MM.1S (cell line): ENCODE measurements around the gene ALDH1B1.

Experiments used
- DNase-seq: peaks from one replicate; pipeline ENCODE4 v3.0.0-alpha.2; 2015
- H2AFZ ChIP-seq: fragments of 300-600 bp; sonication (generic); 2 replicates; pipeline ENCODE4 v1.6.0; 2016; ENCODE audit warnings: antibody characterized with exemption, low read length
- H3F3A ChIP-seq: fragments of 300-600 bp; sonication (generic); 2 replicates; pipeline ENCODE4 v1.6.1; 2016; ENCODE audit warnings: mild to moderate bottlenecking, antibody characterized with exemption, low read length, moderate library complexity, mixed read lengths; ENCODE audit not compliant: insufficient read depth
- H3K27ac ChIP-seq: fragments of 300-600 bp; sonication (generic); 2 replicates; pipeline ENCODE4 v1.5.1; 2016; ENCODE audit warnings: mild to moderate bottlenecking, low read length
- H3K27me3 ChIP-seq: fragments of 300-600 bp; sonication (generic); replicated peaks from 2 replicates; pipeline ENCODE4 v1.6.0; 2016; ENCODE audit warnings: low read length; ENCODE audit not compliant: insufficient read depth
- H3K36me3 ChIP-seq: fragments of 300-600 bp; sonication (generic); replicated peaks from 2 replicates; pipeline ENCODE4 v1.6.1; 2016; ENCODE audit warnings: mild to moderate bottlenecking, low read length, mixed read lengths; ENCODE audit not compliant: insufficient read depth
- H3K4me1 ChIP-seq: fragments of 300-600 bp; sonication (generic); 2 replicates; pipeline ENCODE4 v1.6.1; 2016; ENCODE audit warnings: low read length, mixed read lengths
- H3K4me2 ChIP-seq: fragments of 300-600 bp; sonication (generic); 2 replicates; pipeline ENCODE4 v1.6.0; 2016; ENCODE audit warnings: low read depth, low read length
- H3K4me3 ChIP-seq: fragments of 300-600 bp; sonication (generic); 2 replicates; pipeline ENCODE4 v1.5.1; 2016; ENCODE audit warnings: low read length, mixed read lengths
- H3K79me2 ChIP-seq: fragments of 300-600 bp; sonication (generic); 2 replicates; pipeline ENCODE4 v1.6.1; 2016; ENCODE audit warnings: mixed run types, low read length, mixed read lengths
- H3K9ac ChIP-seq: fragments of 300-600 bp; sonication (generic); 2 replicates; pipeline ENCODE4 v1.6.1; 2016; ENCODE audit warnings: low read length, mixed read lengths
- H3K9me2 ChIP-seq: fragments of 300-600 bp; sonication (generic); replicated peaks from 2 replicates; pipeline ENCODE4 v1.6.1; 2016; ENCODE audit warnings: mild to moderate bottlenecking, low read length, mixed read lengths; ENCODE audit not compliant: insufficient read depth
- H3K9me3 ChIP-seq: fragments of 300-600 bp; sonication (generic); replicated peaks from 2 replicates; pipeline ENCODE4 v1.6.1; 2016; ENCODE audit warnings: mild to moderate bottlenecking, low read length, mixed read lengths; ENCODE audit not compliant: insufficient read depth
- H4K20me1 ChIP-seq: fragments of 300-600 bp; sonication (generic); 2 replicates; pipeline ENCODE4 v1.6.1; 2016; ENCODE audit warnings: mild to moderate bottlenecking, low read length, moderate library complexity, mixed read lengths; ENCODE audit not compliant: insufficient read depth
- EZH2 ChIP-seq: fragments of 300-600 bp; sonication (generic); optimal IDR thresholded peaks from 2 replicates; pipeline ENCODE3; 2017; ENCODE audit warnings: low read depth, mild to moderate bottlenecking, antibody characterized with exemption, low read length, mixed read lengths
- EZH2phosphoT487 ChIP-seq: fragments of 300-600 bp; sonication (generic); IDR thresholded peaks from 2 replicates; pipeline ENCODE4 v1.6.1; 2018; ENCODE audit warnings: antibody characterized with exemption, low read length
- TF ChIP-seq, protein P1 (sequence below): fragments of 300-600 bp; sonication (generic); IDR thresholded peaks from 2 replicates; pipeline ENCODE4 v1.5.1; 2016; ENCODE audit warnings: antibody characterized with exemption, low read length, mixed read lengths

The ALDH1B1 gene

DNA sequence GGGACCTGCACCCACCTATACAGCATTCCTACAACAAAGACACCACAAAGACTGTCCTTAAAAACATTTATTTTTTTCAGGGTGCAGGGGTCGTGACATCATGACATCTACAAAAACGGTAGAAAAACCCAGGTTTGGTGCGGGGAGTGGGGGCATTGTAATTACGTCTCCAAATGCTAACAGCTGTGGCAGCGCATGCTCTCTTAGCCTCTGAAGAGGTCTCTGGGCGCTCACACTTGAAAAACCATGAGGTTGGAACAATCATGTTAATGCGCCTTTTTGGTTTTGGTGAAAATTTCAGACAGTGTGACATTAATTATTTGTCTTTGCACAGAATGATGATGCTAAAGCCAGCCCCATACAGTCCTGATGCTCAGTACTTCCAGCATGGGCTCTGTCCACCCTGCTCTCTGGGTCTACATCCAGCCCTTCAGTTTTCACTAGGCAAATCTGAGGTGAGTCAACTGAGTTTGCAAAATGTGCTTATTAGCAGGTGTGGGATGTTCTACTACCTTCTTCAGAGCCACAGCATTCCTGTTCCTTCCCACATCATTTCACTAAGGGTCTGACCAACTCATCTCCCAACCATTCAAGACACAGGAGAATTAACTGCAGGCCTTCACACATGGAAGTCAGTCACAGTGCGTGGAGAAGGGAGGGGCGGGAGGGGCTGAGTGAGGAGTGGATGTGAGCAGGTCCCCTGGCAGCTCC lies 14.1 kb downstream of the ALDH1B1 start:
- Histone ChIP-seq H3K4me1 (no peaks in the 10 kb centered on the region), H3K27me3 (no peaks in the 10 kb centered on the region)
- no peak for DNase-seq

DNA sequence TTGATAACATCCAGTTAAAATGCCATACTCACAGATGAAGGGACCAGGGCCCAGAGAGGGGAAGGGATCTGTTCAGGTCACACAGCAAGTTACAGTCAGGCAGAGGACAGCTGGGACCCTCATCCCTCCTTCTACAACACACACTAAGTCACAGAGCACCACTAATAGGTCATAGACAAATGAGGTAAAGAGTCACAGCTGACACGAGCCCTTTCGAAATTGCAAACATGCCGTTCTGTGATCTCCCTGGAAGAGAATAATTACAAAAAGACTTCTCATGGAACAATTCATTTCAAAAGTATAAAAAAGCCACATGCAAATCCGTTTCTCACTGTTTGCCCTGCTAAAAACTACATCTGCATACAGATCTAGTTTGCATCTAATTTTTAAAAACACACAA lies 16.2 kb downstream of the ALDH1B1 start:
- Histone ChIP-seq H3K4me2 (no peak overlapping the region), H3K9ac (no peak overlapping the region), H3K9me3 (no peaks in the 10 kb centered on the region), H3K9me2 (no peaks in the 10 kb centered on the region), H3K4me1 (no peaks in the 10 kb centered on the region), H3F3A (no peaks in the 10 kb centered on the region), H2AFZ (no peak overlapping the region), H3K27me3 (no peaks in the 10 kb centered on the region), H3K27ac (no peak overlapping the region), H3K36me3 (no peaks in the 10 kb centered on the region), H4K20me1 (no peaks in the 10 kb centered on the region), H3K4me3 (no peak overlapping the region), H3K79me2 (no peaks in the 10 kb centered on the region)
- no peak for DNase-seq
- no peak for TF ChIP-seq EZH2
- TF ChIP-seq, protein P1, sequence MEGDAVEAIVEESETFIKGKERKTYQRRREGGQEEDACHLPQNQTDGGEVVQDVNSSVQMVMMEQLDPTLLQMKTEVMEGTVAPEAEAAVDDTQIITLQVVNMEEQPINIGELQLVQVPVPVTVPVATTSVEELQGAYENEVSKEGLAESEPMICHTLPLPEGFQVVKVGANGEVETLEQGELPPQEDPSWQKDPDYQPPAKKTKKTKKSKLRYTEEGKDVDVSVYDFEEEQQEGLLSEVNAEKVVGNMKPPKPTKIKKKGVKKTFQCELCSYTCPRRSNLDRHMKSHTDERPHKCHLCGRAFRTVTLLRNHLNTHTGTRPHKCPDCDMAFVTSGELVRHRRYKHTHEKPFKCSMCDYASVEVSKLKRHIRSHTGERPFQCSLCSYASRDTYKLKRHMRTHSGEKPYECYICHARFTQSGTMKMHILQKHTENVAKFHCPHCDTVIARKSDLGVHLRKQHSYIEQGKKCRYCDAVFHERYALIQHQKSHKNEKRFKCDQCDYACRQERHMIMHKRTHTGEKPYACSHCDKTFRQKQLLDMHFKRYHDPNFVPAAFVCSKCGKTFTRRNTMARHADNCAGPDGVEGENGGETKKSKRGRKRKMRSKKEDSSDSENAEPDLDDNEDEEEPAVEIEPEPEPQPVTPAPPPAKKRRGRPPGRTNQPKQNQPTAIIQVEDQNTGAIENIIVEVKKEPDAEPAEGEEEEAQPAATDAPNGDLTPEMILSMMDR: no peak
- no peak for TF ChIP-seq EZH2phosphoT487

More for the DNA sequence above, 14.1 kb downstream of the ALDH1B1 start:
- Histone ChIP-seq H3K4me2 (no peak overlapping the region), H4K20me1 (no peaks in the 10 kb centered on the region), H2AFZ (no peak overlapping the region), H3K79me2 (no peaks in the 10 kb centered on the region), H3K36me3 (no peaks in the 10 kb centered on the region), H3K9me2 (no peaks in the 10 kb centered on the region), H3K4me3 (no peak overlapping the region), H3K9me3 (no peaks in the 10 kb centered on the region), H3K9ac (no peak overlapping the region), H3F3A (no peaks in the 10 kb centered on the region), H3K27ac (no peak overlapping the region)
- TF ChIP-seq, protein P1: no peak
- TF ChIP-seq EZH2: no peak
- no peak for TF ChIP-seq EZH2phosphoT487

DNA sequence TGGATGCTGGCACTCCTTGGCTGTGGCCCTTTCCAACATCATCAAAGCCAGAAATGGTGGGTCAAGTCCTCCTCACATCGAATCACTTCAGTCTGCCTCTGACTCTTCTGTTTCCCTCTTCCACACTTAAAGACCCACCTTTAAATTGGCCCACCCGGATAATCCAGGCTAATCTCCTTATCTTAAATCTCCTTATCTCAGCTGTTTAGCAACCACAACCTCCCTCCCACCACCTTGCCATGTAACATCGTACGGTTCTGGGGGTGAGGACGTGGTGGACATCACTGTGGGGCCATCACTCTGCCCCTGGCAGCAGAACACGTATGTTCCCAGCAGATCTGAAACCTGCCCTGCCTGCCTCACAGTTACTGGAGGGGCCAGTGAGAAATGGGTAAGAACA lies 20.2 kb downstream of the ALDH1B1 start:
- no peaks in the 10 kb centered on the region for H3K27me3 ChIP-seq
- H4K20me1 ChIP-seq: no peaks in the 10 kb centered on the region
- no peak overlapping the region for H3K4me2 ChIP-seq
- no peaks in the 10 kb centered on the region for H3F3A ChIP-seq
- no peaks in the 10 kb centered on the region for H3K4me1 ChIP-seq
- H2AFZ ChIP-seq: no peak overlapping the region
- H3K79me2 ChIP-seq: no peaks in the 10 kb centered on the region
- H3K4me3 ChIP-seq: no peak overlapping the region
- H3K9ac ChIP-seq: no peak overlapping the region
- DNase-seq: no peak
- TF ChIP-seq EZH2phosphoT487: no peak
- no peak for TF ChIP-seq EZH2
- TF ChIP-seq, protein P1: no peak
- no peaks in the 10 kb centered on the region for H3K9me3 ChIP-seq
- no peak overlapping the region for H3K27ac ChIP-seq
- no peaks in the 10 kb centered on the region for H3K36me3 ChIP-seq
- H3K9me2 ChIP-seq: no peaks in the 10 kb centered on the region
